HuH-7 (cell line): ENCODE data around the gene PRKAR2B.

Experiments used
- DNase-seq: peaks from one replicate; pipeline ENCODE4 v3.0.0; 2011; ENCODE audit warnings: low spot score

Gene PRKAR2B

DNA sequence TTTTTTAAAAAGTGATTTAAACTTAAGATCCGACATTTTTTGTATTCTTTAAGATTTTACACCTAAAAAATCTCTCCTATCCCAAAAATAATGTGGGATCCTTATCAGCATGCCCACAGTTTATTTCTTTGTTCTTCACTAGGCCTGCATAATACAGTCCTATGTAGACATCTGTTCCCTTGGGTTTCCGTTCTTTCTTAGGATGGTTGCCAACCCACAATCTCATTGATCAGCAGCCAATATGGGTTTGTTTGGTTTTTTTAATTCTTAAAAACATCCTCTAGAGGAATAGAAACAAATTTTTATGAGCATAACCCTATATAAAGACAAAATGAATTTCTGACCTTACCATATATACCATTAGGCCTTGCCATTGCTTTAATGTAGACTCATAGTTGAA, 115.9 kb downstream of the PRKAR2B start:
- DNase-seq, result no peak

GRCh38 chr7:107161415-107161814, 116.9 kb downstream of the PRKAR2B start:
- no peak for DNase-seq

DNA sequence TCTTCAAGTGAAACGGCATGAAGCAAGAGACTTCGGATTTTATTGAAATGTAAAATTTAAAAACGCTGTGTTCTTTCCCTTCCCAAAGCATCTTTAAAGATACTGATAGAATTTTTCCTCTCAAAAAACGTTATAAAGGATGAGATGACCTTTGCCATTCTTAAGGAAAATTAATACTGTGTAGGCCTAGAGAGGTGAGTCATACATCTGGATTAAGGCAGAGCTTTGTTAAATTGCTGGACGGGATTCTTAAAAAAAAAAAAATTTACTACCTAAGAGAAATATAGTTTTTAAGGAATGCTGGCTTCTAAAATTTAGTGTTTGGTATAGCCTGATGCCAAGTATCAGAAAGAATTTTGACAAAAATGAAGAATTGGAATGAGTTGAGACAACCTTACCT, 118.0 kb downstream of the PRKAR2B start:
- no peak for DNase-seq

DNA sequence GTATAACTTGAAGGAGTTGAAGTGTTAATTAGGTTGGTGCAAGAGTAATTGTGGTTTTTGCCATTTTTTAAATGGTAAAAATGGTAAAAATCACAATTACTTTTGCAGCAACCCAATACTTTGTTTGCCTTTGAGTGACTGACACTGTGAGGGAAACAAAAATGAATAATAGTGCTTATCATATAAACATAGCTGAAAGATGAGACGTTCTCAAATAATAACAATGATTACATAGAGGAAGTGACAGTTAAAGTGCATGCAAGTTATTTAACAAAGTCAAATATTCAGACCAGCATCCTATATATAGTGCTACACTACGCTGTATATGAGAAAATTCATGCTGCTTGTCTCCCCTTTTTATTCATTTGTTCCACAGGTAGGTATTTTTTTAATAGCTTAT, 119.6 kb downstream of the PRKAR2B start:
- DNase-seq, result no peak

DNA sequence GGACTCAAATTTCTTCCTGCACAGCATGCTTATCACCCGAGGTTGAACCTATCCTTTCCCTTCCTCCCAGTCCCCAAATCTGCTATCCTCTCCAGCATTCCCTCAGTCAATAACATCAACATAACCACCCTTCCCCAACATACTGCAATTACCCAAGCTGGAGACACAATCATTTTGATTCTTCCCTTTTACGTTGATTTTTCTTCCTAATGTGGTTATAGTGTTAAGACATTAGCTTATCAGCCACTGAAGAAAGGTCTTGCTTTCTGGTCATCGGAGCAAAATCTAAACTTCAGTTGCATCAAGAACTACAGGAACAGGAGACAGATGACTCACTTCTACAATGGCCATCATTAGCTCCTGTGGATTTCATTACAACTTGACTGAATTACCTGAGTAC, 120.8 kb downstream of the PRKAR2B start:
- no peak for DNase-seq

DNA sequence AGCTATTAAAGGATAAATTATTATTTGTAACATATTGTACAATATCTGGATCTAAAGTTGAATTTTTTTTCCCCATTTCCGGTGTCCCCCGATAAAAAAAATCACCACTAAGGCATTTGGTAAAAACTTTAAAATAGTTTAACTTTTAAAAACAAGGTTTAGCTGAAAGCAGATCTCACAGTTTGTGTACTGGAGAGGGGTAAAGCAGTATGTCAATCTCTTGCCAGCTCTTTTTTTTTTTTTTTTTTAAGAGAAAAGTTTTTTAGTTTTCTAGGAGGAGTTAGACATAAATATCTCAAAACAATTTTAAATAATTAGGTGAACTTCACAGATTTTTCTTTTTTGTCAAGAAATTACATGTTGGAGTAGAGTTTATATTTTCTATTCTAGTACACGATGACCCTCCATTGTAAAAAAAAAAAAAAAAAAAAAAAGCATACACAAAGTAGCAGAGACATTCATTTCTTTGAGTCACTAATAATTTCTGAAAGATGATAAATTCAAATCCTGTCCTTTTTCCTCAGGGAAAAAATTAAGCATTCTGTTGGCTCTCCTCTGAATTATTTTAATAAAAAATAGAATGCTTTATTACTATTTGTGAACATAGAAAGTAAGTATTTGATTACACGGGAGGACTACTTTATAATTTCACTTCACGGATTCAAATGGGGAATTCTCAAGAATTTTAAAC, 122.4 kb downstream of the PRKAR2B start:
- DNase-seq, result no peak

DNA sequence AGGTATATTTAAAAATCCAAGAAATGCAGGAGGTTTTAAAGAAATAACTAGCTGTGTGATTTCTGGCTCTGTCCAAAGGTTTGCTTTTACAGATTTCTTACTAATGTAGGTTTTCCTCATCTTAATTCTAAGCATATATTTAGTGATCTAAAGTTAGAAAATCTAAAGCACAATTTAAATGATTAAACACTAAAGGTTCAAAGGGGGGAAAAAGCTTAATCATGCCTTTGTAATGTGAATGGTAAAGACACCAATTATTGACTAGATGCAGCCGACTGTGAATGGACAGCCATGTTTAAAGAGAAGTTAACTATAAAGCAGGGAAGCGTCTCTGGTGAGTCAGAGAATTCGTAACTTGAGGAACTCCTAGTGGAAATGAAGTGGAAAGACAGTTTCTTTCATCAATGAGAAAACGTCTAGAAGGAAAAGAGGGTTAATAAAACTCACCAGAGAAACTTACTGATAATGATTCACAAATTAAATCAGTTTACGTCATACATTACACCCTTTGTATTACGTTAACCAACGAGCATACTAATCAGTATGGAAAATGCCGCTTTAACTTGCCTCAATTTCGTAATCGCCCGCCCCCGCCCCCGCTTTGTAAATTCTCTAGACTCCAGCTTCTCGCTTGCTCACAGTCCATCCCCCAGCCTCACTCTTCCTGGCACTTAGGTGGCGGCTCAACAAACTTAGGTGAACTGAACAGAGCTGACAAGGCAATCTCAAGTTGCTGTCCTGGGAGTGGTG, 123.2 kb downstream of the PRKAR2B start:
- DNase-seq, result peak; percentile 37

GRCh38 chr7:107168233-107169119, 124.0 kb downstream of the PRKAR2B start, which contains the start of gene HBP1:
Gene HBP1 (plus strand): TSS chr7:107169003. CDS start chr7:107179894, 10,891 bp downstream.
- DNase-seq, result peak; percentile 99

DNA sequence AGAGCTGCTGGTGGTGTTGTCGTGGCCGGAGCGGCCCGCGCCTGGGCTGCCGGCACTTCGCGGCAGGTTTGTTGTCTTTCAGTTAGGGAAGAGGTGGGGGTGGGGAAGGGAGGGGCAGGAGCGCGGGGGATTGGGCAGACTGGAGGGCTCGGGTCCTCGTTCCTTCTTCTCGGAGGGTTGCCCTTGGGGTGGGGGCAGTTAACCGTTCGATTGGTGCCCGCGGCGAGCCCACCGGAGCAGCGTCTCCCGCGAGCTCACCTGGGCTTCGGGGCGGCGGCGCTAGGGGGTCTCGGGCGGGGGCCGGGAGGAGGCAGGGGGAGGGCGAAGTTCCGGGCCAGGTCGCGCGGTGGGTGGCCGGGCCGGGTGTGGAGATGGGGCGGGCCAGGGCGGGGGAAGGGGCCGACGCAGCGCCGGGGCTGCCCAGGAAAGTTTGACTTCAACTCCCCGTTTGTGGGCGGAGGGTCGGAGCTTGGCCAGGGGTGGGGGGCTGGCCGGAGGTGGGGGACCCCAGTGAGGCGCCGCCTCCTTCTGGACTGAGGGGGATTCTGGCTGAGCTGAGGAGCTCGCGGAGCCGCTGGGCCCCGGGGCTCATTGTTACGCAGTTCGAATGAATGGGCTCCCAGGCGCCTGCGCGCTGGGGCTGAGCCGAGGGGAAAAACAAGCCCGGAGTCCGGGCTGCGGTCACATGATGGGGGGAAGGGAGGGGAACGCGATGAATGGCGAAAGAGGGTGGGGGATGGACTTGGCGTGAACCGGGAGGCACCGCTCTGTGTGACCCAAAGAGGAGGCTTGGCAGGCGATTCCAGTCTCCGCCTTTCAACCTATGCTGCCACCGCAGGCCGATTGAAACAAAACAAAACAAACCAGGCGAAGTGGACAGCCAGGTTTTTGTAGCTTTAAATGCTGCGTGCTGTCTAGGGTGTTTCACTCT, 124.9 kb downstream of the PRKAR2B start:
- peak; percentile 91 for DNase-seq

- no peak for DNase-seq
These were observed 125.8 kb downstream of the PRKAR2B start for GRCh38 chr7:107170051-107170915.

- DNase-seq, result no peak
These were observed 127.0 kb downstream of the PRKAR2B start for GRCh38 chr7:107171496-107171895.

GRCh38 chr7:107172276-107173032, 127.9 kb downstream of the PRKAR2B start:
- DNase-seq, result no peak

GRCh38 chr7:107173191-107173590, 128.7 kb downstream of the PRKAR2B start:
- no peak for DNase-seq

GRCh38 chr7:107173691-107174406, 129.3 kb downstream of the PRKAR2B start:
- DNase-seq, result no peak

- DNase-seq, result no peak
These were observed 135.0 kb downstream of the PRKAR2B start for GRCh38 chr7:107179326-107180164.

- DNase-seq, result peak; percentile 9
These were observed 135.9 kb downstream of the PRKAR2B start for GRCh38 chr7:107180378-107180777.

- no peak for DNase-seq
These were observed 136.7 kb downstream of the PRKAR2B start for GRCh38 chr7:107181172-107181571.

DNA sequence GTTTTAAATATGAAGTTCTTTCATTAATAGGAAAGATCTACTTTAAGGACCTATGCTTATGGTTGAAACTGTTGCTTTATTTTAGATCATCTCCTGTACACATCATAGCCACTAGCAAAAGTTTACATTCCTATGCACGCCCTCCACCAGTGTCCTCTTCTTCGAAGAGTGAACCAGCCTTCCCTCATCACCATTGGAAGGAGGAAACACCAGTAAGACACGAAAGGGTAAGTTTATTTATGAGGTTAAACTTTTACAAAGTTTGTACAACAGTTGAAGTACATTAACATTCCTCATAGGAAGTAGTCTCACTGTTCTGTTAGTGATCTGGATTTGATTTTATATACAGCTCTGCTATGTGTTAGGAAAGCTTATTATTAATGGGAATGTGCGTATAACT, 141.2 kb downstream of the PRKAR2B start:
- no peak for DNase-seq
